SK-N-MC (cell line): ENCODE data around the gene CAPN11.

Experiments
- EZH2 ChIP-seq: fragments of 200-600 bp; sonication (generic); IDR thresholded peaks from one replicate; pipeline ENCODE4 v1.6.1; 2017; ENCODE audit warnings: antibody characterized with exemption
- POLR2AphosphoS5 ChIP-seq: IDR thresholded peaks from 2 replicates; pipeline ENCODE4 v1.6.1; 2012; ENCODE audit warnings: mild to moderate bottlenecking, low read depth, low read length, borderline replicate concordance

DNA sequence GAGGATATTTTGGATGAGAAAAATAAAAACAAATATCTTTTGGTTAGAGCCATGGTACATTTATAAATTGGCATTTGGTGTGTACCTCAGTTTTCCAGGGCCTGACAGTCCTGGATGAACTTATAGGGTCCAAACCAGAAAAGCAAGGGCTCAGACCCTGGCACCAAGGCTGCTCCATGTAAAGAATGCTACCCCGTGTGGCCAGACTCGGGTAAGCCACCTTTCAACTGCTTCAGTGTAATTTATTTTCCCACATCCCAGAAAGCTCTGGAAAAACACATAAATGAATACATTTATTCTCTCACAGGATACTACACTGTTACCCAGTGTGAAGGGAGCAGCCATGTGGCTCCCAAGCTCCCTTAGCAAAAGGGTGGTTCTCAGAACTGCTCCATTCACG lies 45.2 kb upstream of the CAPN11 start:
- TF ChIP-seq EZH2 (no peak), POLR2AphosphoS5 (no peak)
